IMR-90 (cell line): Measurements from ENCODE around the gene SELENOT. TPM values are rescaled to one million over a fixed set of nuclear protein-coding genes. Genes with fewer than 3 reads are reported as not detected.

Experiments used
- polyA plus RNA-seq, 3 experiments: library from polyadenylated mRNA; depleted of rRNA; stranded (reverse); fragments of >200 nt; gene quantifications; 2 replicates each; pipeline ENCODE4 v1.2.3, GENCODE V29; 2012; ENCODE audit warnings: low replicate concordance in 1 of 3
- total RNA-seq: library from RNA; depleted of rRNA; stranded (reverse); fragments of >200 nt; gene quantifications from 2 replicates; pipeline ENCODE4 v1.2.3, GENCODE V29; 2012; rRNA removed

The SELENOT gene
- total and polyA plus RNA-seq, 2 of the 4 experiments (the other 2 are of a cell fraction), result 365 to 415 TPM

Other genes with a start within 250 kb of the SELENOT start
- 12.2 and 15.8 TPM in 2 replicates for gene TSC22D2, start 195.0 kb upstream of the SELENOT start, total RNA-seq
- gene TSC22D2, start 195.0 kb upstream of the SELENOT start, polyA plus RNA-seq (2012; rRNA removed), result 16.7 and 20.5 TPM in 2 replicates
- 64.0 and 111 TPM in 2 replicates for gene SERP1, start 56.8 kb upstream of the SELENOT start, total RNA-seq
- gene SERP1, start 56.8 kb upstream of the SELENOT start, polyA plus RNA-seq (2012; rRNA removed), result 73.4 and 106 TPM in 2 replicates
- 138 and 166 TPM in 2 replicates for gene EIF2A, start 56.5 kb upstream of the SELENOT start, total RNA-seq
- gene EIF2A, start 56.5 kb upstream of the SELENOT start, polyA plus RNA-seq (2012; rRNA removed), result 58.6 and 61.2 TPM in 2 replicates
- gene ERICH6, start 100.6 kb downstream of the SELENOT start, total RNA-seq, result under 0.01 TPM in 1 of 2 replicates, not detected in the other
- gene ERICH6, start 100.6 kb downstream of the SELENOT start, polyA plus RNA-seq (2012; rRNA removed), result not detected in 2 replicates
- 24.7 and 26.1 TPM in 2 replicates for gene SIAH2, start 159.8 kb downstream of the SELENOT start, total RNA-seq
- 61.8 and 78.2 TPM in 2 replicates for gene SIAH2, start 159.8 kb downstream of the SELENOT start, polyA plus RNA-seq (2012; rRNA removed)